Lower leg skin (tissue), 3 donors: ENCODE data around the gene SLC44A2.
"Not testable (repeated sequence)": the region's sequence is repeated elsewhere in the genome, so short reads cannot be mapped to it uniquely, and the experiment has no call there.

Experiments used
- POLR2A ChIP-seq, 2 donors: fragments of 450-650 bp; IDR thresholded peaks; one replicate each; pipeline ENCODE4 v1.6.1; 2016 to 2017; ENCODE audit warnings: antibody characterized with exemption in 2 of 2, mild to moderate bottlenecking in 1 of 2, moderate library complexity in 1 of 2
- TF ChIP-seq, protein P1 (sequence below), 3 donors: fragments of 450-650 bp; IDR thresholded peaks; one replicate each; pipeline ENCODE4 v1.5.1; 2016; ENCODE audit warnings: antibody characterized with exemption in 3 of 3, mild to moderate bottlenecking in 3 of 3, moderate library complexity in 2 of 3

DNA sequence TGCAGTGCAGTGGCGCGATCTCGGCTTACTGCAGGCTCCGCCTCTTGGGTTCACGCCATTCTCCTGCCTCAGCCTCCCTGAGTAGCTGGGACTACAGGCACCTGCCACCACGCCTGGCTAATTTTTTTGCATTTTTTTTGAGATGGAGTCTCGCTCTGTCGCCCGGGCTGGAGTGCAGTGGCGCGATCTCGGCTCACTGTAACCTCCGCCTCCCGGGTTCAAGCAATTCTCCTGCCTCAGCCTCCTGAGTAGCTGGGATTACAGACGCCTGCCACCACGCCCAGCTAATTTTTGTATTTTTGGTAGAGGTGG is 37.9 kb downstream of the SLC44A2 start:
- TF ChIP-seq, protein P1, sequence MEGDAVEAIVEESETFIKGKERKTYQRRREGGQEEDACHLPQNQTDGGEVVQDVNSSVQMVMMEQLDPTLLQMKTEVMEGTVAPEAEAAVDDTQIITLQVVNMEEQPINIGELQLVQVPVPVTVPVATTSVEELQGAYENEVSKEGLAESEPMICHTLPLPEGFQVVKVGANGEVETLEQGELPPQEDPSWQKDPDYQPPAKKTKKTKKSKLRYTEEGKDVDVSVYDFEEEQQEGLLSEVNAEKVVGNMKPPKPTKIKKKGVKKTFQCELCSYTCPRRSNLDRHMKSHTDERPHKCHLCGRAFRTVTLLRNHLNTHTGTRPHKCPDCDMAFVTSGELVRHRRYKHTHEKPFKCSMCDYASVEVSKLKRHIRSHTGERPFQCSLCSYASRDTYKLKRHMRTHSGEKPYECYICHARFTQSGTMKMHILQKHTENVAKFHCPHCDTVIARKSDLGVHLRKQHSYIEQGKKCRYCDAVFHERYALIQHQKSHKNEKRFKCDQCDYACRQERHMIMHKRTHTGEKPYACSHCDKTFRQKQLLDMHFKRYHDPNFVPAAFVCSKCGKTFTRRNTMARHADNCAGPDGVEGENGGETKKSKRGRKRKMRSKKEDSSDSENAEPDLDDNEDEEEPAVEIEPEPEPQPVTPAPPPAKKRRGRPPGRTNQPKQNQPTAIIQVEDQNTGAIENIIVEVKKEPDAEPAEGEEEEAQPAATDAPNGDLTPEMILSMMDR (IDR thresholded peaks at IDR 0.05), result not testable (repeated sequence)
- not testable (repeated sequence) for TF ChIP-seq POLR2A (IDR thresholded peaks at IDR 0.05)
